K562 (cell line): ENCODE measurements around the gene ZNF362. TPM values are rescaled to one million over a fixed set of nuclear protein-coding genes. Genes with fewer than 3 reads are reported as not detected.
A peak's percentile ranks its signal among the peaks of the same experiment; 100 is the strongest.

ENCODE experiments used
- BDP1 ChIP-seq: IDR thresholded peaks from 3 replicates; pipeline ENCODE4 v1.6.1; 2011; ENCODE audit not compliant: insufficient read length, insufficient read depth
- CCAR2 ChIP-seq: fragments of 200-400 bp; formaldehyde crosslinking; IDR thresholded peaks from 2 replicates; pipeline ENCODE4 v1.6.1; 2017; ENCODE audit warnings: mild to moderate bottlenecking, low read depth, low read length
- DPF2 ChIP-seq: fragments of 450-650 bp; IDR thresholded peaks from 2 replicates; pipeline ENCODE4 v1.6.1; 2016
- E2F3 ChIP-seq: fragments of 250-450 bp; sonication (Bioruptor Pico); IDR thresholded peaks from 2 replicates; pipeline ENCODE4 v1.4.0; 2020; ENCODE audit warnings: mild to moderate bottlenecking
- GABPA ChIP-seq: fragments of 200-800 bp; sonication (Bioruptor generic); conservative IDR thresholded peaks from 2 replicates; pipeline ENCODE4 v1.6.1; 2016; ENCODE audit warnings: low read depth, missing genetic modification characterization, missing compliant biosample characterization
- GATAD2A ChIP-seq: fragments of 450-650 bp; IDR thresholded peaks from 2 replicates; pipeline ENCODE4 v1.6.1; 2017
- GTF2E2 ChIP-seq: fragments of 200-800 bp; sonication (Bioruptor generic); IDR thresholded peaks from 2 replicates; pipeline ENCODE4 v1.6.1; 2016; ENCODE audit warnings: missing genetic modification characterization, missing compliant biosample characterization
- RFX5 ChIP-seq: IDR thresholded peaks from 2 replicates; pipeline ENCODE4 v1.6.1; 2011; ENCODE audit warnings: low read depth, mild to moderate bottlenecking, improper control_type of control experiment, low read length
- THRB ChIP-seq: fragments of 450-650 bp; formaldehyde crosslinking; conservative IDR thresholded peaks from 2 replicates; pipeline ENCODE4 v1.4.0; 2022; ENCODE audit warnings: mild to moderate bottlenecking, missing genetic modification characterization
- ZBTB40 ChIP-seq, 2 experiments: fragments of 450-650 bp in 1 of 2; sonication (generic) in 1 of 2; formaldehyde crosslinking in 1 of 2; IDR thresholded peaks; 2 replicates each; pipeline versions ENCODE4 v1.7.1 to v1.9.0; 2016 to 2022; ENCODE audit warnings: inconsistent platforms in 1 of 2, mild to moderate bottlenecking in 1 of 2, missing genetic modification reagents in 1 of 2
- ZC3H11A ChIP-seq: IDR thresholded peaks from 2 replicates; pipeline ENCODE4 v1.6.1; 2012; ENCODE audit warnings: low read depth, low read length, improper control_type of control experiment
- ZNF778 ChIP-seq: fragments of 450-650 bp; formaldehyde crosslinking; IDR thresholded peaks from 2 replicates; pipeline ENCODE4 v1.4.0; 2020; ENCODE audit warnings: mild to moderate bottlenecking, moderate library complexity
- polyA plus RNA-seq, 8 experiments: library from polyadenylated mRNA; depleted of rRNA in 4 of 8; stranded (reverse) in 5 of 8; unstranded in 3 of 8; fragments of >200 nt; fragmentation: Nextera tagmentation in 2 of 8; fragmentation: Illumina TruSeq in 1 of 8; extraction: Ambion mirVana in 2 of 8; extraction: Trizol in 1 of 8; gene quantifications; 2 replicates each; pipeline versions ENCODE4 v1.2.1 to v1.2.3, GENCODE V29; 2011 to 2014; ENCODE audit warnings: inconsistent platforms in 1 of 8, missing spikeins in 1 of 8
- total RNA-seq, 7 experiments: library from RNA; depleted of rRNA in 6 of 7; stranded (reverse); fragments of >200 nt in 6 of 7; fragmentation: Illumina TruSeq in 2 of 7; extraction: Trizol in 2 of 7; gene quantifications; 2 replicates each; pipeline versions ENCODE4 v1.2.1 to v1.2.3, GENCODE V29; 2011 to 2021; ENCODE audit warnings: low replicate concordance in 1 of 7
- TF ChIP-seq, protein P1 (sequence below), 2 experiments: fragments of 450-650 bp in 1 of 2; sonication (generic) in 1 of 2; formaldehyde crosslinking; conservative IDR thresholded peaks; 2 replicates each; pipeline versions ENCODE4 v1.4.0 to v1.8.1; 2020 to 2022; ENCODE audit warnings: mild to moderate bottlenecking in 1 of 2, missing genetic modification reagents in 1 of 2
- TF ChIP-seq, protein P2 (sequence below): IDR thresholded peaks from 2 replicates; pipeline ENCODE4 v1.6.1; 2011; ENCODE audit warnings: borderline replicate concordance, low read depth, mild to moderate bottlenecking, moderate library complexity, low read length; ENCODE audit not compliant: insufficient read depth, poor library complexity, severe bottlenecking

ZNF362 gene
- total and polyA plus RNA-seq, 9 of the 15 experiments (the other 6 are each of a cell fraction or from before 2014, with no cell fraction given), result 0.01 to 1.1 (median 0.35) TPM; not detected in 1

GRCh38 chr1:33346927-33347649, 90.8 kb downstream of the ZNF362 start (continued):
- TF ChIP-seq RFX5 (no peak), E2F3 (no peak), GABPA (tag) (peak; percentile 78), ZC3H11A (no peak), ZBTB40 (IDR thresholded peaks at IDR 0.05) (peak; percentile 50; the same call in 1 of the 2 replicates), ZBTB40 (CRISPR knock-in tag; IDR thresholded peaks at IDR 0.05) (no peak), GATAD2A (no peak), THRB (CRISPR knock-in tag) (peak; percentile 62; the same call in 1 of the 2 replicates), BDP1 (no peak), GTF2E2 (peak; percentile 32; the same call in 1 of the 2 replicates), CCAR2 (no peak), ZNF778 (CRISPR knock-in tag) (no peak), DPF2 (peak; percentile 57; the same call in 1 of the 2 replicates)
- TF ChIP-seq, protein P1, sequence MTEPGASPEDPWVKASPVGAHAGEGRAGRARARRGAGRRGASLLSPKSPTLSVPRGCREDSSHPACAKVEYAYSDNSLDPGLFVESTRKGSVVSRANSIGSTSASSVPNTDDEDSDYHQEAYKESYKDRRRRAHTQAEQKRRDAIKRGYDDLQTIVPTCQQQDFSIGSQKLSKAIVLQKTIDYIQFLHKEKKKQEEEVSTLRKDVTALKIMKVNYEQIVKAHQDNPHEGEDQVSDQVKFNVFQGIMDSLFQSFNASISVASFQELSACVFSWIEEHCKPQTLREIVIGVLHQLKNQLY (CRISPR knock-in tag; conservative IDR thresholded peaks at IDR 0.05), result no peak
- TF ChIP-seq, protein P2, sequence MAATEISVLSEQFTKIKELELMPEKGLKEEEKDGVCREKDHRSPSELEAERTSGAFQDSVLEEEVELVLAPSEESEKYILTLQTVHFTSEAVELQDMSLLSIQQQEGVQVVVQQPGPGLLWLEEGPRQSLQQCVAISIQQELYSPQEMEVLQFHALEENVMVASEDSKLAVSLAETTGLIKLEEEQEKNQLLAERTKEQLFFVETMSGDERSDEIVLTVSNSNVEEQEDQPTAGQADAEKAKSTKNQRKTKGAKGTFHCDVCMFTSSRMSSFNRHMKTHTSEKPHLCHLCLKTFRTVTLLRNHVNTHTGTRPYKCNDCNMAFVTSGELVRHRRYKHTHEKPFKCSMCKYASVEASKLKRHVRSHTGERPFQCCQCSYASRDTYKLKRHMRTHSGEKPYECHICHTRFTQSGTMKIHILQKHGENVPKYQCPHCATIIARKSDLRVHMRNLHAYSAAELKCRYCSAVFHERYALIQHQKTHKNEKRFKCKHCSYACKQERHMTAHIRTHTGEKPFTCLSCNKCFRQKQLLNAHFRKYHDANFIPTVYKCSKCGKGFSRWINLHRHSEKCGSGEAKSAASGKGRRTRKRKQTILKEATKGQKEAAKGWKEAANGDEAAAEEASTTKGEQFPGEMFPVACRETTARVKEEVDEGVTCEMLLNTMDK, result no peak
